HG02870 (cell line): ENCODE measurements around the gene IL12B.
"Not testable (repeated sequence)": the region's sequence is repeated elsewhere in the genome, so short reads cannot be mapped to it uniquely, and the experiment has no call there.

Source experiments
- ATAC-seq: cut with Tn5 transposase; IDR thresholded peaks from one replicate; pipeline ENCODE4 v1.9.1; 2021; ENCODE audit warnings: mild to moderate bottlenecking, moderate library complexity; ENCODE audit not compliant: unreplicated experiment

The IL12B gene

GRCh38 chr5:159330131-159330800, at the start of gene IL12B:
TSS of gene IL12B (minus strand) at chr5:159330487. CDS start at chr5:159326782, 3,705 bp downstream.
- no peak for ATAC-seq

GRCh38 chr5:159377653-159378052, 47.4 kb upstream of the IL12B start:
- no peak for ATAC-seq

- ATAC-seq = not testable (repeated sequence)
These were observed 37.6 kb upstream of the IL12B start for GRCh38 chr5:159367866-159368265.

GRCh38 chr5:159366776-159367175, 36.5 kb upstream of the IL12B start:
- not testable (repeated sequence) for ATAC-seq

- no peak for ATAC-seq
These were observed 31.9 kb upstream of the IL12B start for GRCh38 chr5:159362220-159362619.

- ATAC-seq = not testable (repeated sequence)
These were observed 29.6 kb upstream of the IL12B start for GRCh38 chr5:159359871-159360270.

GRCh38 chr5:159359408-159359807, 29.1 kb upstream of the IL12B start:
- no peak for ATAC-seq

- no peak for ATAC-seq
These were observed 23.5 kb upstream of the IL12B start for GRCh38 chr5:159353661-159354252.

GRCh38 chr5:159350644-159351043, 20.4 kb upstream of the IL12B start:
- not testable (repeated sequence) for ATAC-seq

- ATAC-seq = not testable (repeated sequence)
These were observed 19.9 kb upstream of the IL12B start for GRCh38 chr5:159350216-159350615.

GRCh38 chr5:159345861-159346260, 15.6 kb upstream of the IL12B start:
- no peak for ATAC-seq

- no peak for ATAC-seq
These were observed 15.0 kb upstream of the IL12B start for GRCh38 chr5:159345336-159345735.

GRCh38 chr5:159343295-159344094, 13.2 kb upstream of the IL12B start:
- ATAC-seq = no peak

- no peak for ATAC-seq
These were observed 12.6 kb upstream of the IL12B start for GRCh38 chr5:159342840-159343239.

GRCh38 chr5:159341906-159342310, 11.6 kb upstream of the IL12B start:
- no peak for ATAC-seq

- no peak for ATAC-seq
These were observed 10.9 kb upstream of the IL12B start for GRCh38 chr5:159341145-159341544.

GRCh38 chr5:159340511-159340910, 10.2 kb upstream of the IL12B start:
- no peak for ATAC-seq

GRCh38 chr5:159339460-159339859, 9.2 kb upstream of the IL12B start:
- no peak for ATAC-seq

- no peak for ATAC-seq
These were observed 7.8 kb upstream of the IL12B start for GRCh38 chr5:159338118-159338517.

- no peak for ATAC-seq
These were observed 7.0 kb upstream of the IL12B start for GRCh38 chr5:159337016-159337955.

GRCh38 chr5:159336586-159336985, 6.3 kb upstream of the IL12B start:
- no peak for ATAC-seq
